Measurements from ENCODE around the gene SBF2.

Gene SBF2

GRCh38 chr11:10076458-10077141 lies 217.4 kb downstream of the SBF2 start:
- H3K4me3 ChIP-seq (ENCODE audit: low read depth, low read length) = no peak overlapping the region
- peak; percentile 24 for DNase-seq (ENCODE audit: low read depth)
- TF ChIP-seq CTCF (IDR thresholded peaks at IDR 0.05; ENCODE audit: low read depth, low read length, missing control alignments) = peak; percentile 81

GRCh38 chr11:10075141-10075540 lies 218.9 kb downstream of the SBF2 start:
- H3K4me3 ChIP-seq (ENCODE audit: low read depth, low read length) = no peak overlapping the region
- no peak for DNase-seq (ENCODE audit: low read depth)
- no peak for TF ChIP-seq CTCF (IDR thresholded peaks at IDR 0.05; ENCODE audit: low read depth, low read length, missing control alignments)

DNA sequence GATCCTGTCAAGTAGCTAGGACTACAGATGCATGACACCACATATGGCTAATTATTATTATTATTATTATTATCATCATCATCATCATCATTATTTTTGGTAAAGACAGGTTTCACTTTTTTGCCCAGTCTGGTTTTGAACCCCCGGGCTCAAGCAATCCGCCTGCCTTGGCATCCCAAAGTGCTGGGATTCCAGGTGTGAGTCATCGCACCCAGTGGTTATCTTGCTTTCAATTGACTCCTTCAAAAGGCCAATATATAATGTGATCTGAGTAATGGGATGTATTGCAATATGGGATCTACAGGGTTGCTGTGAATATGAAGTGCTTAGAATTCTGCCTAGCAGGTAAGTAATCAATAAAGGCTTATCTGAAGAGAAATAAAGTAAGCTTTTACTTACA lies 221.2 kb downstream of the SBF2 start:
- no peak for TF ChIP-seq CTCF (IDR thresholded peaks at IDR 0.05; ENCODE audit: low read depth, low read length, missing control alignments)
- DNase-seq (ENCODE audit: low read depth) = no peak
- H3K4me3 ChIP-seq (ENCODE audit: low read depth, low read length) = no peak overlapping the region

DNA sequence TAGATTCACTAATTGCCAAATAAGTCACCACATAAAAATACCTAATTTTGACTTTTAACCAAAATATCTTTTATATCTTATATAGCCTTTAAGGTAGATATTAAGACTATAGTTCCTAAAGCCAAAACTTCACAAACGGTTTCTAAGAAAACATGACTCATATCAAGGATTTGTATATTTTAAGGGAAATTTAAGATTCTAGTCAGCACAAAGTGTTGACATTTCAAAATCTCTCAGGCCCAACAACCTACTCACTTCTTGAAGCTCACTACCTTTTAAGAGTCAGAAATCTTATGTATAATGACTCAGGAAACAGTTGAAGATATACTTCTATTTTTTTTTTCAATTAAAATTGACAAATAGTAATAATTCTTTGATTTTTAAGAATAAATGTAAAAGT lies 221.9 kb downstream of the SBF2 start:
- TF ChIP-seq CTCF (IDR thresholded peaks at IDR 0.05; ENCODE audit: low read depth, low read length, missing control alignments) = no peak
- no peak for DNase-seq (ENCODE audit: low read depth)
- H3K4me3 ChIP-seq (ENCODE audit: low read depth, low read length) = no peak overlapping the region

DNA sequence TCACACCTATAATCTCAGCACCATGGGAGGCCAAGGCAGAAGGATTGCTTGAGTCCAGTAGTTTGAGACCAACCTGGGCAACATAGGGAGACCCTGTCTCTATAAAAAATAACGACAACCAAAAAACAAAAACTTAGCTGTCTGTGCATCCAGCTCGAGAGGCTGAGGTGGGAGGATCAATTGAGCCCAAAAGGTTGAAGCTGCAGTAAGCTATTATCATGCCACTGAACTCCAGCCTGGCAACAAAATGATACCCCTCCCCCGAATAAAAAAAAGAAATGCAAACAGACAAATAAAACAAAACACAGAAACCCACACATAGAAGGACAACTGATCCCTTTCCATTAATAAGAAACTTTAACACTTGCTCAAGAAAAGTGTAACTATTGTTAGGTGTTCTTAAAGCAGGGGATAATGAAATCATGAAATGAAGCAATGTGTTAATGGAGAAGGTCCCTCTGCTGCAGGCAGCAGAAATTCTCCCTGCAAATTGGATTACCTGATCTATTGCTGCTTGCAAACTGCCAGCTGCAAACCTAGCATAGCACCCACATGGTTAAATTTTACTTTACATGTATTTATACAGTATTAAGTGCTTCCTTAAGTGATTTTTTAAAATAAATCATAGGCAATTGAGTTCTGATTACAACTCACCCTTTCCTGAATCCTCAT lies 226.3 kb downstream of the SBF2 start:
- H3K4me3 ChIP-seq (ENCODE audit: low read depth, low read length) = no peak overlapping the region
- no peak for TF ChIP-seq CTCF (IDR thresholded peaks at IDR 0.05; ENCODE audit: low read depth, low read length, missing control alignments)
- no peak for DNase-seq (ENCODE audit: low read depth)

- TF ChIP-seq CTCF (IDR thresholded peaks at IDR 0.05; ENCODE audit: low read depth, low read length, missing control alignments) = no peak
- DNase-seq (ENCODE audit: low read depth) = no peak
- H3K4me3 ChIP-seq (ENCODE audit: low read depth, low read length) = no peak overlapping the region
These were observed 227.6 kb downstream of the SBF2 start for GRCh38 chr11:10066441-10066840.

DNA sequence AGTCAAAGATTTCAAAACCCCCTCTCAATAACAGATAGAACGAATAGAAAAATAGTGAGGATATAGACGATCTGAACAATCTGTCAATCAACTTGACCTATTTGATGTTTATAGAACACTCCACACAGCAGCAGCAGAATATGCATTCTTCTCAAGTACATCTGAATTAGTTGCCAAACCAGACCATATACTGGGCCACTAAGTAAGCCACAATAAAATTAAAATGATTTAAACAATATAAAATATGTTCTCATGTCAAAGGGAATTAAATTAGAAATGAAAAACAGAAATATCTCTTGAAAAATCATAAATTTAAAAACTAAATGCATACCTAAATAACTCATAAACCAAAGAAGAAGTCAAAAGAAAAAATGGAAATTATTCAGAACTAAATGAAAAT lies 229.2 kb downstream of the SBF2 start:
- no peak overlapping the region for H3K4me3 ChIP-seq (ENCODE audit: low read depth, low read length)
- no peak for TF ChIP-seq CTCF (IDR thresholded peaks at IDR 0.05; ENCODE audit: low read depth, low read length, missing control alignments)
- DNase-seq (ENCODE audit: low read depth) = no peak
